HG03135 (cell line): Measurements from ENCODE around the gene TSHZ2.
"Not testable (repeated sequence)": the region's sequence is repeated elsewhere in the genome, so short reads cannot be mapped to it uniquely, and the experiment has no call there.

ENCODE experiments used
- ATAC-seq: cut with Tn5 transposase; IDR thresholded peaks from one replicate; pipeline ENCODE4 v1.9.1; 2021; ENCODE audit warnings: mild to moderate bottlenecking, moderate library complexity; ENCODE audit not compliant: unreplicated experiment

TSHZ2 gene

DNA sequence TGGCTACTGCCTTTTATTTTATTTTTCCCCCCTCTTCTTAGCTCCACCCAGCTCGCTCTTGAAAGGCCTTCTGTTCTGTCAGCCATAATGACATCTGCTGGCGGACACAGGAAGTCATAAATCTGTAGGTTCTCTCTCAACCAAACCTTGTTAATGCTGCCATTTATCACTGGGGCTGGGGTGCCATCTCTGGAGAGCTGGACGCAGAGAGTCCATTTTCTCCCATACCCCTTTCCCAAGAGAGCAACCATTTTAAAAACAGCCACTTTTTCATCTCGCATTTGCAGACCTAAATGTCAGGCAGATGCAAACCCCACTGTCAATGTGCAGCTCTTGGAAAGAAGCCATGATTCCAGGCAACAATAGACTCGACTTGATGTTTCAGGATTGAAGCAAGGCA, 13.0 kb upstream of the TSHZ2 start:
- ATAC-seq: no peak

DNA sequence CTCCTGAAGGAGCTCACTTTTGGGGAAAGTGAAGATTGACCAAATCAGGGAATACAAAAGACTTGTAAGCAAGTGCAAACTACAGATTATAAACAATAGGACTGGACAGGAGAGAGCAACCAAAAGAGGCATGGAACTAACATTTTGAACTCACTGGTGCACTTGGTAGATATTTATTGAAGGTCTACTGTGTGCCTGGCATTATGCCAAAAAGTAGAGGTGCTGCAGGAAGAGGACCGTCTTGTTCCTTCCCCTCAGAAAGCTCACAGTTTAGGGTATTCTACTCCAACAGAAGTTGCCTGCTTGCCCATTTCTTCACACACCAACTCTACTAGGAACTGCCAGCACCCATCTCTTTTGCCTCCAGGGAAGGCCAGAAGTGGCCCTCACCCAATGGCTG, 10.0 kb upstream of the TSHZ2 start:
- ATAC-seq: no peak

GRCh38 chr20:52963131-52963530, 9.0 kb upstream of the TSHZ2 start:
- no peak for ATAC-seq

DNA sequence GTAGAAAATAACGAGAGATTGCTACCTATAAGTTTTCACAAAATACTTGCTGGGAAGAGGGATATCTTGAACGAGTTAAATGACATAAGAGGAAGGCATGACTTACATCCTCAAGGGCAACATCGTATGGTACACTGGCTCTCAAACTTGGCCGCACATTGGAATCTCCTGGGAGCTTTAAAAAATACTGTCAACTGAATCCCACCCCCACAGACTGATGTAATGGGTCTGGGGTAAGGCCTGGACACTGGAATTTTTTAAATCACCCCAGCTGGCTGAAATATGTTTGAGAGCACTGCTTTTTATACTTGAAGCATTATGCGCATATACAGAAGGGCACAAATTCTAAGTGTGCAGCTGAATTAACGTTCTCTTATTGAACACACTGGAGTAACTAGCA, 8.0 kb upstream of the TSHZ2 start:
- ATAC-seq: no peak

DNA sequence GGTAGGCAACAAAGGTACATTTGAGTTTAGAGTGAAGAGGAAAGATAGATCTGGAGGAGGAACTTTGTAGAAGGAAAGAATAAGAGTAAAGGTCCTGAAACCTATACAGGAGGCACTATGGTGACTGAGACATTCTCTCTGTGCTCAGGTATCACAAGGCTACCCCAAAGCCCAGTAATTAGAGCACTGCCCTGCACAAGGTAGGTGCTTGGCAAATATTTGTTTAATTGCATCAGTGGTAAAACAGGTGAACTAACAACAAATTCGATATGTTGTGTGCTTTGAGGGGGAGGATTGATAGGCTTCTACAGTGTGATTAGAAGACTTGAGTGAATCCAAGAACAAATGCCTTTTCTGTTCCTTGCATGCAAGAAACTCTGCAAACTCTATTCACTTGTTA, 6.8 kb upstream of the TSHZ2 start:
- ATAC-seq: no peak

- ATAC-seq: no peak
Observed at GRCh38 chr20:52965819-52966218, 6.3 kb upstream of the TSHZ2 start.

DNA sequence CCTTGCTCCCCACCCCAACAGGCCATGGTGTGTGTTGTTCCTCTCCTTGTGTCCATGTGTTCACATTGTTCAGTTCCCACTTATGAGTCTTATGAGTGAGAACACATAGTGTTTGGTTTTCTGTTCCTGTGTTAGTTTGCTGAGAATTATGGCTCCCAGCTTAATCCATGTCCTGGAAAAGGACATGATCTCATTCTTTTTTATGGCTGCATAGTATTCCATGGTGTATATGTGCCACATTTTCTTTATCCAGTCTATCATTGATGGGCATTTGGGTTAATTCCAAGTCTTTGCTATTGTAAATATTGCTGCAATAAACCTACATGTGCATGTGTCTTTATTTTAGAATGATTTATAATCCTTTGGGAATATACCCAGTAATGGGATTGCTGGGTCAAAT, 5.6 kb upstream of the TSHZ2 start:
- ATAC-seq: not testable (repeated sequence)

GRCh38 chr20:52971498-52972189, 514 bp upstream of the TSHZ2 start:
- ATAC-seq: no peak

GRCh38 chr20:52972965-52973819, 1.0 kb downstream of the TSHZ2 start:
- ATAC-seq: no peak

- ATAC-seq: no peak
Observed at GRCh38 chr20:52974179-52974594, 2.0 kb downstream of the TSHZ2 start.

DNA sequence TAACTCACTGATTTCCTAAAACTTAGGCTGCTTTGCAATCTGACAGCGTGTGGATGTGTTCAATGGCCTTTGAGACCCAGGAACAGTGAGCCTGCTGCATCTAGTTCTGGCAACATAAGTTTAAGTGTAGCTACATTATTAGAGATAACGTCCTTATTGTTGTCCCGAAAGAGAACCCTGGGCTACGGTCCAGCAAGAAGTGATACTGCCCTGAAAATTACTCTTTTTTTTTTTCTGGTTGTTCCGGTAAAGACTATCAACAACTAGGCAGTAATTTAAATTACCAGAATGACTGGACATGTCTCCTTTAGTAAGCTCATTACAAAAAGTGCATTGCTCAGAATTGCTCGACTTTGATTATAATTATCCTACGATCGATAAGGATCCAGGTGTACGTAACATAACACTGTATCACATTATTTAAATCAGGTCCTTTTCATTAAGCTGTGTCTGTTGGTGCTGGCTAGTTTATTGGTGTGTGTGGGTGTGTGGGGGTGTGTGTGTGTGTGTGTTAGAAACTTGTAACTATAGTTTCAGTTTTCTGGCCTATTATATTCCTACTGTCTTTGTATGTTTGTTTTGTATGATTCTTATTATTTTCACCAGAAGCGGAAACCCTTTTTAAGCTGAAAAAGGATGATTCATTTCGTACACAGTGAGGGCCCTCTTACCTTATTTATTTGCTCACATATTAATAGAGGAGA, 3.0 kb downstream of the TSHZ2 start:
- ATAC-seq: no peak

DNA sequence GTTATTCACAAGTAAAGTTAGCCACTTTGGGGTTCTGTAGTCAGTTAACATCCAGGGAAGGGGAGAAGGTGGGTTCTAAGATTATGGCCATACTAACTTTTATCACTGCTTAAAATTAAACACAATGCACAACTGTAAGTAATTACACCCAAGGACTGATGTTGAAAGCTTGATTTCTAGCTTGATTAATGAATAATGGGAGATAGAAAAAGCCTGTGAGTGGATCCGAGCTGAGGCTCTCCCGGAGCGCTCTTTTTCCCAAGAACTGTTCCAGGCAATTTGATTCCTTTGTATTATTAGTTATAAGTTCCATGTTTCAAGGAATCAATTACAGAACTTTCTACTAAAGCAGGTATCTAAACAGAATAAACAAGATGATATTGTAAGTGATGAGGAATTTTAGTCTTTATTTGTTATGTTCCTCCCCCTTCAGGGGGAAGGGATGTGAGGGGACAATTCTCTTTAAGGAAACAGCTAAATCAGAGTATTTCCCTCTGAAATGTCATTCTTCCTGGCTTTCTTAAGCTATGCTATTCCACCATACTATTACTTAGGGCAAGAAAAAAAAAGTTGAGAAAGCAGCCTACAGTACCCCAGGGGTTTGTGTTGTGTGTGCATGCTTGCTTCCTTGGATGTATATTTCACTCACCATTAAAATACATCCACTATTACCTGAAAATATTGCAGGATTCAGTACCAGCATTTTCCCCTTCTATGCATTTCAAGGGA, 3.8 kb downstream of the TSHZ2 start:
- ATAC-seq: no peak

DNA sequence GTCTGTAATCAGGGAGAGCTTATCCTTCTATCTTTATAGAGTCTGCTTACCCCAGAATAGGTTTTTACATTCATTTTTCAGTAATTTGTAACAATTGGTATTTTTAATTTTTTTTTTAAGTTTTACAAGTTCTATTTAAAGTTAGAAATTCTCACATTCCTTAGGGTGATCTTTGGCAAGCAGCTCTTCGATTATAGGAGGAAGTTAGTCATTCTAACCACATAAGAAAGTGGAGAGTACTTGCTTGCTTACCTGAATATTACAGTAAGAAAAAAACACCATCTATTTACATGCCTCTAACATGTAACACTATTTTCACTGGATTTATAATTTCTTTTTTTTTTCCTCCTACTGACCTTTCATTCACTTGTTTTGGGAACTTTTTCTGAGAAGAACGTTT, 6.7 kb downstream of the TSHZ2 start:
- ATAC-seq: no peak

DNA sequence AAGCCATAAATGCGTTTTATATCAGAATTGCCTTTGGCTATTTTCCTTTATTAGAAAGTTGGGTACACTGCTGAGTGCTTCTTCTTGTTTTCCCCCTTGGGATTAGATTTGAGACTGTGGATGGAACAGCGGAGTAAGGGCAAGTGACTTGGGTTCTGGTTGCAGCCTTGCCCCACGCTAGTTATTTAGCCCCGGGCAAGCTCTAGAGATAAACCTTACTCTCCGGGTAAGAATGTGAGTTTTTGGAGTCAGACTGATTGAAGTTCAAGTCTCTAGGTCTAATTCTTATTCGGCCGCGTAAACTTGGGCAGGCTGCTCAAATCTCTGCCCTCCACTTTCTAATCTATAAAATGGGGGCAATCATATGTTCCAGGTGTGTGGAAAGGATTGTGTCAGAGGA, 8.9 kb downstream of the TSHZ2 start:
- no peak for ATAC-seq

DNA sequence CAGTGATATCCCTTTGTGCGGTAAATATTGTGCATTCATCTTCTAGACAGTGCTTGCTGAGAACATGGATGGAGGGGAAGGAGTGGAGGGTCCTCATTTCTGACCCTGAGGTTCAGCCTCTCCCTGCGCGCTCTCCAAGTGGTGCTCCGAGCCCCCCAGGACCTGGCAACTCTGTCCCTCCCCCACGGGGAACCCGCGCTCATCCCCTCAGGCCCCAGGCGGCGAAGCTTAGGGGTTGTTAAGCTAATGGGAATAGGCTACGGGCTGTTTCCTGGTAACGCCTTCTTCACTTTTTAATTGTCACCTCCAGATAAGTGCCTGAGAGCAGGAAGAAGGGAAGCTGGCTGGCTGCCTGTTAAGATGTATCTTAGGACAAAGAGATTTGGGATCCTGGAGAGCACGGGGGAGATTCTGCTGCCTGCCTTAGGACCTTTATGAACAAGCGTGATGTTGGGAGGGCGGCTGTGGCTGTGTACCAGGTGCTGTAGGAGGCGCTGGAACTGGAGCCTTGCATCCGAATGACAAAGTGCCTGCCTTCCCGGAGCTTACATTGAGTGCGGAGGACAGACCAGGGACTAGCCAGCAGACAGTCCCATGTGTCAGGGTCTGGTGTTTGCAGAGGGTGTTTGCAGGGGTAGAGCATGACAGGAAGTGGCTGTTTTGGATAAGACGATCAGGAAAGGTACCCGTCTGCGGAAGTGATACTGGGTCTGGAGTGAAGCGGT, 11.7 kb downstream of the TSHZ2 start:
- ATAC-seq: no peak

GRCh38 chr20:52984451-52984810, 12.3 kb downstream of the TSHZ2 start:
- no peak for ATAC-seq

DNA sequence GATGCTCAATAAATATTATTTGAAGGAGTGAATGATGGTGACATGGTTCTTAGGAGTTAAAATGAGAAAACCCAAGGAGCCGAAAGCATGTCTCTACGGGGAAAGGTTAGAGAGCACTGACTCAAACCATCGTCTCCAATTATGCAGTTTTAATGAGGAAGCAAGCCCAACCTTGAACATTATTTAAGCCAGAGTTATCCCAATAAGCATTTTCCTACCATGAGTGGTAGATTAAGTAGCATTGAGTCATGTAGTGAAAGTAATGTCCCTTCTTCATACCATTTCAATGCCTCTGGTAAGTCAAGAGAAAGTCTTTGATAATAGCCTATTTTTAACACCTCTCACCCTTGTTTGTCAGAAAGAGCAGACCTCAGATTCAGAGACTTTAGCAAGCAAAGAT, 13.5 kb downstream of the TSHZ2 start:
- no peak for ATAC-seq

GRCh38 chr20:52987295-52987694, 15.1 kb downstream of the TSHZ2 start:
- ATAC-seq: no peak

DNA sequence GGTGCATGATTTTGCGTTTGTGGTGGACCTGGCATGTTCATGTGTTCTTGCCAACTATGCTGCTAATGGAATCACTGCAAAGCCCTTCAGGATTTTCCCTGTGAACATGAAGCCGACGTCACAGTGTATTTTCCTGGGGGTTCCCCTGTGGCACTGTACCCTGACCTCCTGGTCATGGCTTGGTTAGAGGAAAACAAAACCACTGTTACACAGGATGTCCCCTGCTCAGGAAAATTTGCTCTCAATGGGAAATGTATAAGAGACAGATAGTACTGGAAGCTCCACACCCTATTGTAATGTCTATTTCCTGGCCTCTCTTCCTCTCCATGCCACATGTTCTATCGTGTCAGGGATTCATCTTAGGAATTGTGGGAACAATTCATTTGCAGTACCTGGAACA, 19.7 kb downstream of the TSHZ2 start:
- ATAC-seq: no peak

DNA sequence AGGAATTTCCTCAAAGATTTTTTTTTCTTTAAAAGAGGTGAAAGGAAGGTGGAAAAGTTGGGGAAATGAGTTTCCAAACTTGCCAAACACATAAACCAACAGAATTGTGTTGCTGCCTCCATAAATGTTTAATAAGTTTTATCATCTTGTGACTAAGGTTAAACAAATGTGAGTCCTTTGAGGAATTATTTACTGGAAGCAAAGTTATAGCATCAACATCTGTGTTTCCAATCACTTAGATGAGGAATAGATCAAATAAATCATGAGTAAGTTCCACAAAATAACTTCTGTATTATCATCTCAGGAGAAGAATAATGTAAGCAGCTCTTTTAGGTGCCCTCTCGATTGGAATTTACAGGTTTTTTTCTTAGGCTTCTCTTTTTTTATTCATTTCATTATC, 20.5 kb downstream of the TSHZ2 start:
- ATAC-seq: no peak

- no peak for ATAC-seq
Observed at GRCh38 chr20:52993076-52993475, 20.9 kb downstream of the TSHZ2 start.
